SK-N-SH treated with all-trans-retinoic acid at 6 μM for 48 hours (cell line): ENCODE measurements around the gene GEMIN2.

Source experiments
- ESRRG ChIP-seq: fragments of 250-450 bp; sonication (Bioruptor Pico); IDR thresholded peaks from 2 replicates; pipeline ENCODE4 v1.6.1; 2021; ENCODE audit warnings: mild to moderate bottlenecking
- ZFP30 ChIP-seq: fragments of 450-650 bp; formaldehyde crosslinking; IDR thresholded peaks from 2 replicates; pipeline ENCODE4 v1.5.0; 2022; ENCODE audit warnings: mild to moderate bottlenecking, moderate library complexity
- ZNF565 ChIP-seq: fragments of 450-650 bp; formaldehyde crosslinking; conservative IDR thresholded peaks from 2 replicates; pipeline ENCODE4 v1.5.0; 2020; ENCODE audit warnings: low read depth, mild to moderate bottlenecking, moderate library complexity

DNA sequence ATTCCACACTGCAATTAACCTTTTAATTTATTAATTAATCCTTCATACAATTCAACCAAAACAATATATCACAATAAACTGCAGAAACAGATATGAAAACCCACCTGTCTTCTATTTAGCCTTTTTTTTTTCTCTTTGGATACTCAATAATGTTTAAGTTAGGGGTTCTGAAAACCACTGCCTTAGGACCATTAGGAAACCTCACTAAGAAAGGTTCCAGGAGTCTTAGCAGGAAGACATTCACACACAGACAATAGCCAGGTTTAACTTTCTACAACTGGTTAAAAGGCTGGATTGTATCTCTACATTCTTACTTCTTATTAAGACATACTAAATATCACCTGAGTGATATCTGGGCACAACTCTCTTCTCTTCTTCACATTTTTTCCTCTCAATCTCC, 14.4 kb upstream of the GEMIN2 start:
- TF ChIP-seq ESRRG (CRISPR knock-in tag) (no peak), ZFP30 (CRISPR knock-in tag) (no peak), ZNF565 (CRISPR knock-in tag) (no peak)
